ENCODE results near the gene IFT88. TPM values are rescaled to one million over a fixed set of nuclear protein-coding genes. Genes with fewer than 3 reads are reported as not detected.

Gene IFT88
- total and polyA plus RNA-seq, 2 of the 8 experiments (the other 6 are each of a cell fraction or from before 2014, with no cell fraction given): 1.7 to 5.8 TPM

GRCh38 chr13:20669162-20669561 is 102.2 kb downstream of the IFT88 start:
- FAIRE-seq (no peak), DNase-seq (ENCODE audit: low read depth in 1 of 2, low spot score in 2 of 2) (no peak)
- Histone ChIP-seq H2BK5ac (ENCODE audit: low read depth, low read length) (no peak overlapping the region), H3K27ac (ENCODE audit: low read depth, low read length) (no peak overlapping the region), H3K27me3 (replicated peaks in 1 of 4; ENCODE audit: control insufficient read depth in 3 of 4, extremely low read depth in 1 of 4, insufficient read depth in 3 of 4, low read length in 3 of 4) (no peaks in the 10 kb centered on the region), H4K8ac (ENCODE audit: extremely low read depth, insufficient read depth, low read length) (no peak overlapping the region), H2AK5ac (ENCODE audit: low read depth, low read length) (no peak overlapping the region), H3K23me2 (ENCODE audit: low read depth, low read length) (no peaks in the 10 kb centered on the region), H3K18ac (ENCODE audit: extremely low read depth, low read length) (no peak overlapping the region), H3K23ac (ENCODE audit: insufficient read length) (no peak overlapping the region), H3K14ac (ENCODE audit: insufficient read length) (no peak overlapping the region), H2BK120ac (replicated peaks; ENCODE audit: low read depth, low read length) (no peak overlapping the region), H3K9me3 (ENCODE audit: insufficient read depth in 2 of 2, low read depth in 1 of 2, low read length in 1 of 2) (no peaks in the 10 kb centered on the region), H2BK15ac (ENCODE audit: low read length) (no peak overlapping the region), H4K91ac (replicated peaks; ENCODE audit: insufficient read length, low read length) (no peak overlapping the region), H3K79me2 (ENCODE audit: control insufficient read depth in 1 of 2, insufficient read depth in 2 of 2, low read length in 2 of 2) (no peaks in the 10 kb centered on the region), H2AFZ (ENCODE audit: low read length) (no peak overlapping the region), H2BK20ac (ENCODE audit: low read length) (no peak overlapping the region), H3K56ac (replicated peaks; ENCODE audit: insufficient read length, low read depth, low read length) (no peak overlapping the region), H4K20me1 (replicated peaks in 1 of 2; ENCODE audit: control insufficient read depth in 1 of 2, insufficient read depth in 2 of 2, low read length in 2 of 2) (no peaks in the 10 kb centered on the region), H3K36me3 (ENCODE audit: control insufficient read depth in 2 of 4, insufficient read depth in 4 of 4, low read length in 3 of 4) (no peaks in the 10 kb centered on the region), H3K4me2 (ENCODE audit: insufficient read depth in 1 of 2, low read depth in 2 of 2, low read length in 2 of 2) (no peak overlapping the region), H3K4me3 (ENCODE audit: extremely low read depth in 1 of 4, insufficient read depth in 2 of 4, low read depth in 3 of 4, low read length in 4 of 4) (no peak overlapping the region), H3K4me1 (replicated peaks in 1 of 4; ENCODE audit: control insufficient read depth in 3 of 4, insufficient read depth in 4 of 4, low read length in 3 of 4) (no peaks in the 10 kb centered on the region), H3K79me1 (ENCODE audit: low read depth, low read length) (no peaks in the 10 kb centered on the region), H4K5ac (ENCODE audit: insufficient read length, low read depth, low read length) (no peak overlapping the region), H3K4ac (replicated peaks; ENCODE audit: insufficient read length, low read depth, low read length) (no peak overlapping the region), H2BK12ac (ENCODE audit: low read depth, low read length) (no peak overlapping the region), H3K9ac (replicated peaks in 1 of 4; ENCODE audit: extremely low read depth in 1 of 4, low read depth in 3 of 4, low read length in 3 of 4) (no peak overlapping the region)
- WGBS, 2 experiments (ENCODE audit: extremely low coverage in 1 of 2, insufficient coverage in 1 of 2, insufficient read length in 1 of 2, insufficient replicate concordance in 2 of 2, low coverage in 1 of 2, low lambda C conversion rate in 2 of 2, missing lambda C conversion rate in 1 of 2): 88% methylated on average over 4 of the region's 5 CpGs; no CpG with 5 or more reads in 1 of the 2 experiments
- ChIA-PET CTCF (ENCODE audit: partially characterized antibody) (interaction anchor here (0.6 to 0.8 kb wide), 2 partner anchors 53 to 176 kb away, joined by 3 to 4 read pairs; no protein-coding TSS in a partner anchor), POLR2A (ENCODE audit: partially characterized antibody) (no interaction called here)
- TF ChIP-seq SIN3A (conservative IDR thresholded peaks at IDR 0.05 in 1 of 2, IDR thresholded peaks at IDR 0.05 in 1 of 2; ENCODE audit: low read depth in 1 of 2, low read length in 2 of 2) (no peak), HDAC2 (IDR thresholded peaks at IDR 0.05; ENCODE audit: borderline replicate concordance in 1 of 2, low read depth in 2 of 2, low read length in 2 of 2) (no peak)

Measured in H1 (cell line).